ENCODE results near the gene COMMD6. TPM values are rescaled to one million over a fixed set of nuclear protein-coding genes. Genes with fewer than 3 reads are reported as not detected.
A peak's percentile ranks its signal among the peaks of the same experiment; 100 is the strongest.

Gene COMMD6
- total and polyA plus RNA-seq, 2 of the 13 experiments (the other 11 are each of a cell fraction or from before 2014, with no cell fraction given): 97.0 to 164 TPM

DNA sequence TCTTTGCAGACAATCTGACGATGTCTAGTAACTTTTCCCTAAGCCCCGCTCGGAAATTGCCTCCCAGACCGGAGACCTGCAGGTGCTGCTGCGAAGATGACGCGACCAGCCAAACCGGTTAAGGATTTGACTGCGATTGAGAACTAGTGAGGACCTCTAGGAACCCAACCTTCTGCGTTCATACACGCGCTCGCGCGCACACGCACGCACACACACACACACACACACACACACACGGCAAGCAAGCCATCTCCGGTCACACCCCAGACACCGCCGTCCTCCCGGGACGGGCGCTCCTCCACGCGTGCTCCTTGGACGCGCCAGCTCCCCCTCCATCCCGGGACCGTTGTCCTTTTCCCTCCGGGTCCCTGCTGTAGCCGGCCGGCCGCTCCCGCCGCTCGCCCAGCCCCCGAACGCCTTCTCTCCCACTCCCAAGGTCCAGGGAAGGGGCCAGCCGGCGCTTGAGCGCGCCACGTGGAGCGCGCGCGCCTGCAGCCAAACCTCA, 56.9 kb downstream of the COMMD6 start (continued):
- TF ChIP-seq, protein P1, sequence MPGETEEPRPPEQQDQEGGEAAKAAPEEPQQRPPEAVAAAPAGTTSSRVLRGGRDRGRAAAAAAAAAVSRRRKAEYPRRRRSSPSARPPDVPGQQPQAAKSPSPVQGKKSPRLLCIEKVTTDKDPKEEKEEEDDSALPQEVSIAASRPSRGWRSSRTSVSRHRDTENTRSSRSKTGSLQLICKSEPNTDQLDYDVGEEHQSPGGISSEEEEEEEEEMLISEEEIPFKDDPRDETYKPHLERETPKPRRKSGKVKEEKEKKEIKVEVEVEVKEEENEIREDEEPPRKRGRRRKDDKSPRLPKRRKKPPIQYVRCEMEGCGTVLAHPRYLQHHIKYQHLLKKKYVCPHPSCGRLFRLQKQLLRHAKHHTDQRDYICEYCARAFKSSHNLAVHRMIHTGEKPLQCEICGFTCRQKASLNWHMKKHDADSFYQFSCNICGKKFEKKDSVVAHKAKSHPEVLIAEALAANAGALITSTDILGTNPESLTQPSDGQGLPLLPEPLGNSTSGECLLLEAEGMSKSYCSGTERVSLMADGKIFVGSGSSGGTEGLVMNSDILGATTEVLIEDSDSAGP (CRISPR knock-in tag; IDR thresholded peaks at IDR 0.05; ENCODE audit: borderline replicate concordance): peak; percentile 13; the same call in 1 of the 2 replicates
- TF ChIP-seq, protein P2, sequence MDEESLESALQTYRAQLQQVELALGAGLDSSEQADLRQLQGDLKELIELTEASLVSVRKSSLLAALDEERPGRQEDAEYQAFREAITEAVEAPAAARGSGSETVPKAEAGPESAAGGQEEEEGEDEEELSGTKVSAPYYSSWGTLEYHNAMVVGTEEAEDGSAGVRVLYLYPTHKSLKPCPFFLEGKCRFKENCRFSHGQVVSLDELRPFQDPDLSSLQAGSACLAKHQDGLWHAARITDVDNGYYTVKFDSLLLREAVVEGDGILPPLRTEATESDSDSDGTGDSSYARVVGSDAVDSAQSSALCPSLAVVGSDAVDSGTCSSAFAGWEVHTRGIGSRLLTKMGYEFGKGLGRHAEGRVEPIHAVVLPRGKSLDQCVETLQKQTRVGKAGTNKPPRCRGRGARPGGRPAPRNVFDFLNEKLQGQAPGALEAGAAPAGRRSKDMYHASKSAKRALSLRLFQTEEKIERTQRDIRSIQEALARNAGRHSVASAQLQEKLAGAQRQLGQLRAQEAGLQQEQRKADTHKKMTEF (CRISPR knock-in tag; IDR thresholded peaks at IDR 0.05): peak; percentile 42; the same call in 1 of the 2 replicates
- TF ChIP-seq SMARCE1 (IDR thresholded peaks at IDR 0.05; ENCODE audit: borderline replicate concordance): no peak
- TF ChIP-seq, protein P3, sequence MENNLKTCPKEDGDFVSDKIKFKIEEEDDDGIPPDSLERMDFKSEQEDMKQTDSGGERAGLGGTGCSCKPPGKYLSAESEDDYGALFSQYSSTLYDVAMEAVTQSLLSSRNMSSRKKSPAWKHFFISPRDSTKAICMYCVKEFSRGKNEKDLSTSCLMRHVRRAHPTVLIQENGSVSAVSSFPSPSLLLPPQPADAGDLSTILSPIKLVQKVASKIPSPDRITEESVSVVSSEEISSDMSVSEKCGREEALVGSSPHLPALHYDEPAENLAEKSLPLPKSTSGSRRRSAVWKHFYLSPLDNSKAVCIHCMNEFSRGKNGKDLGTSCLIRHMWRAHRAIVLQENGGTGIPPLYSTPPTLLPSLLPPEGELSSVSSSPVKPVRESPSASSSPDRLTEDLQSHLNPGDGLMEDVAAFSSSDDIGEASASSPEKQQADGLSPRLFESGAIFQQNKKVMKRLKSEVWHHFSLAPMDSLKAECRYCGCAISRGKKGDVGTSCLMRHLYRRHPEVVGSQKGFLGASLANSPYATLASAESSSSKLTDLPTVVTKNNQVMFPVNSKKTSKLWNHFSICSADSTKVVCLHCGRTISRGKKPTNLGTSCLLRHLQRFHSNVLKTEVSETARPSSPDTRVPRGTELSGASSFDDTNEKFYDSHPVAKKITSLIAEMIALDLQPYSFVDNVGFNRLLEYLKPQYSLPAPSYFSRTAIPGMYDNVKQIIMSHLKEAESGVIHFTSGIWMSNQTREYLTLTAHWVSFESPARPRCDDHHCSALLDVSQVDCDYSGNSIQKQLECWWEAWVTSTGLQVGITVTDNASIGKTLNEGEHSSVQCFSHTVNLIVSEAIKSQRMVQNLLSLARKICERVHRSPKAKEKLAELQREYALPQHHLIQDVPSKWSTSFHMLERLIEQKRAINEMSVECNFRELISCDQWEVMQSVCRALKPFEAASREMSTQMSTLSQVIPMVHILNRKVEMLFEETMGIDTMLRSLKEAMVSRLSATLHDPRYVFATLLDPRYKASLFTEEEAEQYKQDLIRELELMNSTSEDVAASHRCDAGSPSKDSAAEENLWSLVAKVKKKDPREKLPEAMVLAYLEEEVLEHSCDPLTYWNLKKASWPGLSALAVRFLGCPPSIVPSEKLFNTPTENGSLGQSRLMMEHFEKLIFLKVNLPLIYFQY (CRISPR knock-in tag; IDR thresholded peaks at IDR 0.05; ENCODE audit: borderline replicate concordance): no peak
- no peak for TF ChIP-seq ZNF224 (CRISPR knock-in tag; IDR thresholded peaks at IDR 0.05)
- TF ChIP-seq TAF1 (CRISPR knock-in tag; IDR thresholded peaks at IDR 0.05): peak; percentile 42; the same call in 1 of the 2 replicates
- TF ChIP-seq, protein P4, sequence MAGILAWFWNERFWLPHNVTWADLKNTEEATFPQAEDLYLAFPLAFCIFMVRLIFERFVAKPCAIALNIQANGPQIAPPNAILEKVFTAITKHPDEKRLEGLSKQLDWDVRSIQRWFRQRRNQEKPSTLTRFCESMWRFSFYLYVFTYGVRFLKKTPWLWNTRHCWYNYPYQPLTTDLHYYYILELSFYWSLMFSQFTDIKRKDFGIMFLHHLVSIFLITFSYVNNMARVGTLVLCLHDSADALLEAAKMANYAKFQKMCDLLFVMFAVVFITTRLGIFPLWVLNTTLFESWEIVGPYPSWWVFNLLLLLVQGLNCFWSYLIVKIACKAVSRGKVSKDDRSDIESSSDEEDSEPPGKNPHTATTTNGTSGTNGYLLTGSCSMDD (CRISPR knock-in tag; IDR thresholded peaks at IDR 0.05): no peak
- peak; percentile 37; the same call in 1 of the 2 replicates for TF ChIP-seq BCL6 (CRISPR knock-in tag; IDR thresholded peaks at IDR 0.05)
- no peak for TF ChIP-seq FOXJ3 (CRISPR knock-in tag; IDR thresholded peaks at IDR 0.05; ENCODE audit: borderline replicate concordance)
- 0 out of 2 replicates have a peak, but pooled peaks have one; percentile 30 for TF ChIP-seq ZNF337 (CRISPR knock-in tag; IDR thresholded peaks at IDR 0.05; ENCODE audit: borderline replicate concordance, low read depth)
- TF ChIP-seq GPN1 (CRISPR knock-in tag; IDR thresholded peaks at IDR 0.05; ENCODE audit: borderline replicate concordance): no peak
- TF ChIP-seq, protein P5, sequence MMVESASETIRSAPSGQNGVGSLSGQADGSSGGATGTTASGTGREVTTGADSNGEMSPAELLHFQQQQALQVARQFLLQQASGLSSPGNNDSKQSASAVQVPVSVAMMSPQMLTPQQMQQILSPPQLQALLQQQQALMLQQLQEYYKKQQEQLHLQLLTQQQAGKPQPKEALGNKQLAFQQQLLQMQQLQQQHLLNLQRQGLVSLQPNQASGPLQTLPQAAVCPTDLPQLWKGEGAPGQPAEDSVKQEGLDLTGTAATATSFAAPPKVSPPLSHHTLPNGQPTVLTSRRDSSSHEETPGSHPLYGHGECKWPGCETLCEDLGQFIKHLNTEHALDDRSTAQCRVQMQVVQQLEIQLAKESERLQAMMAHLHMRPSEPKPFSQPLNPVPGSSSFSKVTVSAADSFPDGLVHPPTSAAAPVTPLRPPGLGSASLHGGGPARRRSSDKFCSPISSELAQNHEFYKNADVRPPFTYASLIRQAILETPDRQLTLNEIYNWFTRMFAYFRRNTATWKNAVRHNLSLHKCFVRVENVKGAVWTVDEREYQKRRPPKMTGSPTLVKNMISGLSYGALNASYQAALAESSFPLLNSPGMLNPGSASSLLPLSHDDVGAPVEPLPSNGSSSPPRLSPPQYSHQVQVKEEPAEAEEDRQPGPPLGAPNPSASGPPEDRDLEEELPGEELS (CRISPR knock-in tag; IDR thresholded peaks at IDR 0.05): 0 out of 2 replicates have a peak, but pooled peaks have one; percentile 19
- TF ChIP-seq, protein P6, sequence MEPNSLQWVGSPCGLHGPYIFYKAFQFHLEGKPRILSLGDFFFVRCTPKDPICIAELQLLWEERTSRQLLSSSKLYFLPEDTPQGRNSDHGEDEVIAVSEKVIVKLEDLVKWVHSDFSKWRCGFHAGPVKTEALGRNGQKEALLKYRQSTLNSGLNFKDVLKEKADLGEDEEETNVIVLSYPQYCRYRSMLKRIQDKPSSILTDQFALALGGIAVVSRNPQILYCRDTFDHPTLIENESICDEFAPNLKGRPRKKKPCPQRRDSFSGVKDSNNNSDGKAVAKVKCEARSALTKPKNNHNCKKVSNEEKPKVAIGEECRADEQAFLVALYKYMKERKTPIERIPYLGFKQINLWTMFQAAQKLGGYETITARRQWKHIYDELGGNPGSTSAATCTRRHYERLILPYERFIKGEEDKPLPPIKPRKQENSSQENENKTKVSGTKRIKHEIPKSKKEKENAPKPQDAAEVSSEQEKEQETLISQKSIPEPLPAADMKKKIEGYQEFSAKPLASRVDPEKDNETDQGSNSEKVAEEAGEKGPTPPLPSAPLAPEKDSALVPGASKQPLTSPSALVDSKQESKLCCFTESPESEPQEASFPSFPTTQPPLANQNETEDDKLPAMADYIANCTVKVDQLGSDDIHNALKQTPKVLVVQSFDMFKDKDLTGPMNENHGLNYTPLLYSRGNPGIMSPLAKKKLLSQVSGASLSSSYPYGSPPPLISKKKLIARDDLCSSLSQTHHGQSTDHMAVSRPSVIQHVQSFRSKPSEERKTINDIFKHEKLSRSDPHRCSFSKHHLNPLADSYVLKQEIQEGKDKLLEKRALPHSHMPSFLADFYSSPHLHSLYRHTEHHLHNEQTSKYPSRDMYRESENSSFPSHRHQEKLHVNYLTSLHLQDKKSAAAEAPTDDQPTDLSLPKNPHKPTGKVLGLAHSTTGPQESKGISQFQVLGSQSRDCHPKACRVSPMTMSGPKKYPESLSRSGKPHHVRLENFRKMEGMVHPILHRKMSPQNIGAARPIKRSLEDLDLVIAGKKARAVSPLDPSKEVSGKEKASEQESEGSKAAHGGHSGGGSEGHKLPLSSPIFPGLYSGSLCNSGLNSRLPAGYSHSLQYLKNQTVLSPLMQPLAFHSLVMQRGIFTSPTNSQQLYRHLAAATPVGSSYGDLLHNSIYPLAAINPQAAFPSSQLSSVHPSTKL (CRISPR knock-in tag; IDR thresholded peaks at IDR 0.05): peak; percentile 35

Measured in HepG2 (cell line).